ENCODE results near the gene LONRF2. TPM values are rescaled to one million over a fixed set of nuclear protein-coding genes. Genes with fewer than 3 reads are reported as not detected.

LONRF2 gene
- total RNA-seq, 3 donors from 2014 or later: 5.1 to 24.9 (median 19.9) TPM

GRCh38 chr2:100241236-100241635 is 81.1 kb downstream of the LONRF2 start:
- Histone ChIP-seq H3K9me3 (no peaks in the 10 kb centered on the region), H3K4me1 (no peaks in the 10 kb centered on the region), H3K36me3 (no peaks in the 10 kb centered on the region), H3K27me3 (no peaks in the 10 kb centered on the region), H3K4me3 (no peak overlapping the region), H3K27ac (no peak overlapping the region)
- intact Hi-C loops (cut with DNase I; ENCODE audit: low total_unique reads): loop anchor here (5.0 kb wide), 1 partner anchor 664 kb away; no protein-coding TSS in a partner anchor
- TF ChIP-seq CTCF (IDR thresholded peaks at IDR 0.05) (no peak), POLR2A (IDR thresholded peaks at IDR 0.05) (no peak), POLR2AphosphoS5 (IDR thresholded peaks at IDR 0.05) (no peak)
- no peak for DNase-seq (ENCODE audit: low spot score in 2 of 2)

GRCh38 chr2:100240386-100240785 is 81.9 kb downstream of the LONRF2 start:
- H3K27me3 ChIP-seq: no peaks in the 10 kb centered on the region
- DNase-seq (ENCODE audit: low spot score in 2 of 2): no peak
- no peaks in the 10 kb centered on the region for H3K9me3 ChIP-seq
- no peaks in the 10 kb centered on the region for H3K4me1 ChIP-seq
- intact Hi-C loops (cut with DNase I; ENCODE audit: low total_unique reads): loop anchor here (5.0 kb wide), 1 partner anchor 663 kb away; no protein-coding TSS in a partner anchor
- H3K36me3 ChIP-seq: no peaks in the 10 kb centered on the region
- TF ChIP-seq POLR2A (IDR thresholded peaks at IDR 0.05): no peak
- TF ChIP-seq CTCF (IDR thresholded peaks at IDR 0.05): no peak
- TF ChIP-seq POLR2AphosphoS5 (IDR thresholded peaks at IDR 0.05): no peak
- H3K4me3 ChIP-seq: no peak overlapping the region
- no peak overlapping the region for H3K27ac ChIP-seq

GRCh38 chr2:100239486-100240210 is 82.7 kb downstream of the LONRF2 start:
- H3K9me3 ChIP-seq: no peaks in the 10 kb centered on the region
- H3K36me3 ChIP-seq: no peaks in the 10 kb centered on the region
- no peak overlapping the region for H3K27ac ChIP-seq
- no peaks in the 10 kb centered on the region for H3K4me1 ChIP-seq
- TF ChIP-seq CTCF (IDR thresholded peaks at IDR 0.05) (no peak), POLR2AphosphoS5 (IDR thresholded peaks at IDR 0.05) (no peak), POLR2A (IDR thresholded peaks at IDR 0.05) (no peak)
- intact Hi-C loops (cut with DNase I; ENCODE audit: low total_unique reads): loop anchor here (5.0 kb wide), 1 partner anchor 662 kb away; no protein-coding TSS in a partner anchor
- H3K4me3 ChIP-seq: no peak overlapping the region
- DNase-seq (ENCODE audit: low spot score in 2 of 2): no peak
- no peaks in the 10 kb centered on the region for H3K27me3 ChIP-seq

- H3K27me3 ChIP-seq: no peaks in the 10 kb centered on the region
- H3K27ac ChIP-seq: no peak overlapping the region
- no peaks in the 10 kb centered on the region for H3K4me1 ChIP-seq
- intact Hi-C loops (cut with DNase I; ENCODE audit: low total_unique reads): no loop called here
- no peaks in the 10 kb centered on the region for H3K36me3 ChIP-seq
- no peak for TF ChIP-seq POLR2A (IDR thresholded peaks at IDR 0.05)
- no peak for TF ChIP-seq POLR2AphosphoS5 (IDR thresholded peaks at IDR 0.05)
- TF ChIP-seq CTCF (IDR thresholded peaks at IDR 0.05): no peak
- no peaks in the 10 kb centered on the region for H3K9me3 ChIP-seq
- no peak for DNase-seq (ENCODE audit: low spot score in 2 of 2)
- H3K4me3 ChIP-seq: no peak overlapping the region
Observed at GRCh38 chr2:100238471-100238870, 83.8 kb downstream of the LONRF2 start.

GRCh38 chr2:100237770-100238169 is 84.5 kb downstream of the LONRF2 start:
- no peak for DNase-seq (ENCODE audit: low spot score in 2 of 2)
- Histone ChIP-seq H3K27ac (no peak overlapping the region), H3K36me3 (no peaks in the 10 kb centered on the region), H3K4me3 (no peak overlapping the region), H3K4me1 (no peaks in the 10 kb centered on the region), H3K9me3 (no peaks in the 10 kb centered on the region), H3K27me3 (no peaks in the 10 kb centered on the region)
- intact Hi-C loops (cut with DNase I; ENCODE audit: low total_unique reads): no loop called here
- TF ChIP-seq POLR2AphosphoS5 (IDR thresholded peaks at IDR 0.05) (no peak), CTCF (IDR thresholded peaks at IDR 0.05) (no peak), POLR2A (IDR thresholded peaks at IDR 0.05) (no peak)

Data from breast epithelium (tissue), 4 donors.